Measurements from ENCODE around the gene STX16.

GRCh38 chr20:58684291-58684690 is 33.2 kb downstream of the STX16 start:
- TF ChIP-seq CTCF (IDR thresholded peaks at IDR 0.05) (no peak), EZH2 (IDR thresholded peaks at IDR 0.05; ENCODE audit: borderline replicate concordance, insufficient read depth, low read depth, low read length, poor library complexity, severe bottlenecking) (no peak)

All from B cell (primary cell).